Measurements from ENCODE around the gene ASS1. TPM values are rescaled to one million over a fixed set of nuclear protein-coding genes. Genes with fewer than 3 reads are reported as not detected.

ASS1 gene
- total RNA-seq, 1 experiment from 2014 or later: 249 TPM

DNA sequence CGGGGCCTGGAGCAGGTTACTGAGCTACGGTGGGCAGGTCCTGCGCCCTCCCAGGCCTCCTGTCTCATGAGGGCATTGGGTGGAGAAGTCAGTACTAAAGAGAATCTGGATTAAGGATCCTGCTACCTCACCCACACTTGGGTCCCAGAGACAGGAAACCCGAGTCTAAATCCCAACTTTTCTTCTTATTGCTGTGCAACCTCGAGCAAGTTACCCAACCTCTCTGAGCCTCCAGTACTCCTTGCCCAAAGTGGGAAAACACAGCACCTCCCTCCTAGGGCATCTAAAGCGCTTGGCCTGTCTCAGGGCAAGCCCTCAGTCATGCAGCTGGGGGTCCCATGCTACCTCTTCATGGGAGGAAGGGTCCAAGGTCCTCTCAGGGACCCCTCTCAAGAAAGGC is 28.2 kb downstream of the ASS1 start:
- no peak for DNase-seq (ENCODE audit: low read depth)

- DNase-seq (ENCODE audit: low read depth): no peak
These were observed 28.8 kb downstream of the ASS1 start for GRCh38 chr9:130473566-130473965.

DNA sequence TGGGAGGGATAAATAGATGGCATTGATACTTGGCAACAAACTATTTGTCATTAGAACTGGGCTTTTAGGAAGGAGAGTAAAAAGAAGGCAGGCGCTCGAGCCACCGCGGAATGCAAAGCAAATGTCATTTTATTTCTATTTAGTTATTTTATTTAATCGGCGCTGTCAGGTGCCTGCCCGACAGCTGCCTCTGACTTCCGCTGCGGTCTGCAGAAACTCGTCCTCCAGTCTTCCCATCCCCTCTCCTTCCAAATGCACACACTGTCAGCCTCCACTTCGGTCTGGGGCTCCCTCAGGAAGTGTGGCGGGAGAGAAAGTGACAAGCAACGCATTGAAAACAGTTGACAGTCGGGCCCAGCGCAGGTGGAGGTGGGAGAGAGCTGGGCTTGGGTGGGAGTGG is 29.3 kb downstream of the ASS1 start:
- DNase-seq (ENCODE audit: low read depth): no peak

- DNase-seq (ENCODE audit: low read depth): no peak
These were observed 31.5 kb downstream of the ASS1 start for GRCh38 chr9:130476151-130476730.

- no peak for DNase-seq (ENCODE audit: low read depth)
These were observed 32.8 kb downstream of the ASS1 start for GRCh38 chr9:130477564-130477963.

GRCh38 chr9:130478152-130478551 is 33.4 kb downstream of the ASS1 start:
- DNase-seq (ENCODE audit: low read depth): no peak

DNA sequence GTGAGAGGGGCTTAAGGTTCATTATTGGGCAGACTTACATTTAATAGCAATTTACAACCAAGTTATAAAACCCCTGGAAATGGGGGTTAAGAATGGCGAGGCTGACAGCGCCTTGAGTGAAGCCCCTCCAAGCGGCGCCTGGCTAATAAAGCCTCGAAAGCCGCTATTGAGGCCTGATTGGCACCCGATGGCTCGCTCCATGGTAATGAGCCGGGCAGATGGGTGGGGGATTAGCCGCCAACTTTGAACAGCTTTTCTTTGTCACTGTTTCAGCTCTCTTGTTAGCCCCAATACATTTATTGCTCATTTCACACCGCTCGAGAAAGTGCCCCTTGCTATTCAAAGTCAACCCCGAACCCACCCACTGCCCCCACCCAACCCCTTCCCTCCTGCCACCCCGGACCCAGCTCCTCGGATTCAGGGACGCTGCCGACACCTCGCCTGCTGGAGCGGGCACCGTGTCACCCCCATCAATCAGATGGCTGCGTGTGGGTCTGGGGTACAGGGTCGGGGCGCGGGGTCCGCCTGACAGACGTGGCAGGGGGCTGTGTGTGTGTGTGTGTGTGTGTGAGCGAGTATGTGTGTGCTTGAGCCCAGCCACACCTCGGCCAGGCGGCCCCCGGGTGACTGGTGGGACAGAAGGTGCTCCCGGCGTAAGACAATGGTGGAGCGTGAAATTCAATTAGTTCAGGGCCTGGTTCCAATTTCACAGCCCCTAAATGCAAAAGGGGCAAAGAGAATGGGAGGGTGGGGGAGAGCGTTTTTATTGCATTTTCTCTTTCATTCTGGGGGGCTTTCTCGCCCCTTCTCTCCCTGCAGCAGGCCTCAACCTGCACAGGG is 34.2 kb downstream of the ASS1 start:
- DNase-seq (ENCODE audit: low read depth): no peak

DNA sequence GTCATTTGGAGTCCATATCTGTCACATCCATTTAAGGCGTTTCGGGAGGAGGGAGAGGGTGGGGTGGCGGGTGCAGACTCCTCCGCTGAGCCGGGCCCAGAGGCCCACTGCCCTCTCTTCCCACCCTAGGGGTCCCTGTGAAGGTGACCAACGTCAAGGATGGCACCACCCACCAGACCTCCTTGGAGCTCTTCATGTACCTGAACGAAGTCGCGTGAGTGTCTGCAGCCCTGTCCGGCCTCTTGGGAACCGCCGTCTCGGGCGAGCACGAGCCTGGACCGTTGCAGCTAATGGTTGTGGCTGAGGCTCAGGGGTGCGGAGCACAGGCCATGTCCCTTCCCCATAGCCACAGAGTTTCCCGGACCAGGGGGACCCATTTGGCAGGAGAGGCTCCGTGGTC is 34.8 kb downstream of the ASS1 start:
- DNase-seq (ENCODE audit: low read depth): no peak

DNA sequence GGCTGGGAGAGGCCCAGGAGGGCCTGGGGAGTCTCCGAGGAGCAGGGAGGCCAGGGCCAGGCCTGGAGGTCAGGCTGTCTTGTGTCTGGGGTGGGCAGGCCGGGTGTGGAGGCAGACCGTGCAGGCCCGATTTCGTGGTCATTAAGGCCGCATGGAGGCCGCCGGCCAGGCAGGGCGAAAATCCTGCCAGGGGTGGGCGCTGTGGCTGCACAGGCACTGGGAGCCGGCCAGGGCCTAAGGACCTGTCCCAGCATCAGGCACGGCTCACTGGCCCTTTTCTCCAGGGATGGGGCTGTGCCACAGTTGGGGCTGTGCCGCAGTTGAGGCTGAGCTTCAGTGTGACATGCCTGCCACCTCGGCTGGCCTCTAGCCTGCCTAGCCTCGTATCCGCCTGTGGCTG is 35.9 kb downstream of the ASS1 start:
- no peak for DNase-seq (ENCODE audit: low read depth)

DNA sequence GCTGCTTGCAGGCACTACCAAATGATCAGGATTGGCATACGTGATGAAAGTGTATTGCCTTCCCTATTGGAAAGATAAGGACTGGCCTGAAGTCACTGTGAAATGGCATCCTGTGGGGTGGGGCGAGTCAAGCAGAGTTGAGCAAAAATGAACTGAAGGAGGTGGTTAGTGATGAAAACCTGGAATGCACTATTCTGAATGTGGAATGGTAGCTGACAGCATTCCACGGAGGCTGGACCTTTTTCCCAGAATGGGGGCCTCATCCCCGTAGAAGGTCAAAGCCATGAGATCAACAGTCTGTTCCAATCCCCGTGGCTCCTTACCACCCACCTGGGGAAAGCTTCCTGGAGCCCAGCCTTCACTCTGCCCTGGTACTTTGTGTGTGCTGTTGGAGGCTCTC is 37.7 kb downstream of the ASS1 start:
- DNase-seq (ENCODE audit: low read depth): no peak

DNA sequence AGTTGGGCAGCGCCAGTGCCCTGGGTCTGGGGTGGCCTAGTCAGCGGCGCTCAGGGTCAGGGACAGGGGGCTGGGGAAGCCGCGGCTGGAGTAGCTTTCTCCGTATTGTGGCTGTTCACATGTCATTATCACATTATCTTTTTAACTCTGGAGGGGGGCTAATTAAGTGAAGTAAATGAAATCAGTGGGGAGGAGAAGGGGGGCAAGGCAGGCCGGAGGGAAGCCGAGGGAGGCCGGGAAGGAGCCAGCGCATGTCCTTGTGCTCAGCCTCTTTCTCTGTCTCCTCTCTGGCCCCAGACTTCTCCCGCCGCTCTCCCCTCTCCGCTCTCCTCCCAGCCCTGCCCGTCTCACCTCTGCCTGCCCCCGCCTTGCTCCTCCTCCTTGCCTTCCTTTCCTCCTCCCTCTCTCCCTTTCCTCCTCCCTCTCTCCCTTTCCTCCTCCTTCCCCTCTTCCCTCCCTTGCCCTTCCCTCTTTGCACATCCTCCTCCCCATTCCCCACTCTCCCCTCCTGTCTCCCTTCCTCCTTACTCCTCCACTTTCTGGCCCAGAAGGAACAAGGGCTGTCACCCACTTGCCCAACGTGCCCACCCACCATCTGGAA is 38.7 kb downstream of the ASS1 start:
- no peak for DNase-seq (ENCODE audit: low read depth)

GRCh38 chr9:130484362-130485072 is 39.8 kb downstream of the ASS1 start:
- no peak for DNase-seq (ENCODE audit: low read depth)

GRCh38 chr9:130486103-130486502 is 41.3 kb downstream of the ASS1 start:
- DNase-seq (ENCODE audit: low read depth): no peak

DNA sequence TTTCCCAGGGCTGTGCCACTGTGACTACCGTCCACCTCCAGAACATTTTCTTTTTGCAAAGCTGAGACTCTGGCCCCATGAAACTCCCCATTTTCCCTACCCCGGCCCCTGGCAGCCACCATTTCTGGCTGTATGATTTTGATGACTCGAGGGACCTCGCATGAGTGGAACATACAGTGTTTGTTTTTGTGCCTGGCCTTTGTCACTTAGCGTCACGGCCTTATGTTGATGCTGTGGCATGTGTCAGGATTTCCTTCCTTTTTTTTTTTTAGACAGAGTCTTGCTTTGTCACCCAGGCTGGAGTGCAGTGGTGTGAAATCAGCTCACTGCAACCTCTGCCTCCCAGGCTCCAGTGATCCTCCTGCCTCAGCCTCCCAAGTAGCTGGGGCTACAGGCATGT is 42.7 kb downstream of the ASS1 start:
- DNase-seq (ENCODE audit: low read depth): no peak

- no peak for DNase-seq (ENCODE audit: low read depth)
These were observed 44.0 kb downstream of the ASS1 start for GRCh38 chr9:130488621-130489330.

GRCh38 chr9:130490981-130491380 is 46.2 kb downstream of the ASS1 start:
- no peak for DNase-seq (ENCODE audit: low read depth)

DNA sequence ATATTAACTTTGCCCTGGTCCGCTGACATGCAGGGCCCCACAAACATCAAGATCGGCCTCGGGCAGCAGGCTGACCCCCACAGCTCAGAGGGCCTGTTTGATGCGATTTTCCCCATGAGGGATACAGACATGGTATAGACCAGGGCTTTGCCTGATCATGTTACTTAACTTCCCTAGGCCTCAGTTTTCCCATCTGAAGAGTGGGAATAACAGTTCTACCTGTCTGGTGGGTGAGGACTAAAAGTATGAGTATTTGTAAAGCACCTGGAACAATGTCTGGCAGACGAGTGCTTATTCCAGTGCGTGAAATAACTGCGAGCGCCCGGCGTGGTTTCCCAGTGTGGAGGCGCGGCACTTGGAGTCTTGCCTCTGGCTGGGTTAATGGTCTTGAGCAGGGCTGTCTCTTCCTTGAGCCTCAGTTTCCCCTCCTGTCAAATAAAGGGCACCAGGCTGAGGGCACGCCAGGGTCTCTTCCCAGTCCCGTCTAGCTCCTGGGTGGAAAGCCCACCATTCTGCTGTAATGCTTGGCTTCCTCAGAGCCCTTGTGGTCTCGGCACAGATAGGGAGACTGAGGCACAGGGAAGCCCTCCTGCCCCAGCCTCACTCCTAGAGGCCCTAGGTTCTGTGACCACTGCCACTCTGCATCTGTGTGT is 47.2 kb downstream of the ASS1 start:
- DNase-seq (ENCODE audit: low read depth): no peak

DNA sequence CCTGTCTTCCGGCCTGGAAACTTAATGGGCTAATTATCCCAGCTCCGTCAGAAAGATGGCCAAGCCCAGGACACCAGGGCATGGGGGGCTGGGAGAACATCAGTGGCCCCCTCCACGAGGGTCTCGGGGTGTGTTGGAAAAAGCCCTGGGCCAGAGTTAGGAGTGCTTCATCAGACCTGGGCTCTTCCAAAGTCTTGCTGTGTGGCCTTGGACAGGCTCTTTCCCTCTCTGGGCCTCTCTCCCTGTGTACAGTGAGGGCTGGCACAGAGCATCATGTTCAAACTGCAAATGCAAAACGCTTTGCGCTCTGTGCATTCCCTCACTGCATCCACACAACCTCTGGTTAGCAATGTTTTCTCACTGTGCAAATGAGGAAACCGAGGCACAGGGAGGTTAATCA is 48.3 kb downstream of the ASS1 start:
- DNase-seq (ENCODE audit: low read depth): no peak

GRCh38 chr9:130493476-130493875 is 48.7 kb downstream of the ASS1 start:
- DNase-seq (ENCODE audit: low read depth): no peak

- DNase-seq (ENCODE audit: low read depth): no peak
These were observed 50.3 kb downstream of the ASS1 start for GRCh38 chr9:130495067-130495466.

DNA sequence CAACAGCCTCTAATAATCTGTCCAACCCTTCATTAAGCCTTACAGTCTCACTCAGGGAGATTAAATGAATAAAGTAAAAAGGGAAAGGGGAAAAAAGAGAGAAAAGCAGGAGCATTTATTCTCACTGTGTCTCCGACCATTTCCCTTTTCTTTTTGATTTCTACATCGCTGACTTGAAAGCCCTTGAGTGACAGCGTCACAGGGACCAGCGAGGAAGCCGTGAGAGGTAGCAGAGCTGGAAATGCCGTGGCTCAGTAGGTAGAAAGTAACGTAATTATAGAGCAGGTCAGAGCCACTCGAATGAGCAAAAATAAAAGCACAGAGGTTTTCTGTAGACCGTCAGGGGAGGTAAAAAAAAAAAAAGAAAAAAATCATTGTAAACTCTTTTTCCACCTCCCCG is 52.4 kb downstream of the ASS1 start:
- DNase-seq (ENCODE audit: low read depth): no peak
